NCI-H748 treated with DMSO at 0.1 percent for 48 hours (cell line): ENCODE data around the gene NLGN3.
"Not testable (repeated sequence)": the region's sequence is repeated elsewhere in the genome, so short reads cannot be mapped to it uniquely, and the experiment has no call there.

Experiments used
- DNase-seq: peaks from one replicate; lab custom pipeline; 2025; lab: John Stamatoyannopoulos, UW

NLGN3 gene

DNA sequence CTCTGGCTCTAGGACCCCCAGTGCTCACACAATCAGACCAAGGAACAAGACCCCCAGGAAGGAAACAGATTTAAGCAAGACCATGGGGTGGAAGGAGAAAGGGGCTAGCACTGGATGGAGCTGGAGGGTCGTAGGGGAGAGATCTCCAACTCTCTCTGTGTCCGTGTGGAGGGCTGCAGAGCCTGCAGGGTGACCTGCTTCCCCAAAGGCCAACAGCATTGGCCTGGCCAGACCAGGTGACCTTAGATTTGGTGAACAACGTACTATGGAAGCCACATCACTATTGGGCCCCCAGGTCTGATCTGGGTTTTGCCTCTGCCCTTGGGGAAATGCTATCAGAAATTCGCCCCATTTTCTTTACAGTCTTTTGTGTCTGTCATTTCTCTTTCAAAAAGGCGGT, 26.0 kb downstream of the NLGN3 start:
- no peak for DNase-seq

DNA sequence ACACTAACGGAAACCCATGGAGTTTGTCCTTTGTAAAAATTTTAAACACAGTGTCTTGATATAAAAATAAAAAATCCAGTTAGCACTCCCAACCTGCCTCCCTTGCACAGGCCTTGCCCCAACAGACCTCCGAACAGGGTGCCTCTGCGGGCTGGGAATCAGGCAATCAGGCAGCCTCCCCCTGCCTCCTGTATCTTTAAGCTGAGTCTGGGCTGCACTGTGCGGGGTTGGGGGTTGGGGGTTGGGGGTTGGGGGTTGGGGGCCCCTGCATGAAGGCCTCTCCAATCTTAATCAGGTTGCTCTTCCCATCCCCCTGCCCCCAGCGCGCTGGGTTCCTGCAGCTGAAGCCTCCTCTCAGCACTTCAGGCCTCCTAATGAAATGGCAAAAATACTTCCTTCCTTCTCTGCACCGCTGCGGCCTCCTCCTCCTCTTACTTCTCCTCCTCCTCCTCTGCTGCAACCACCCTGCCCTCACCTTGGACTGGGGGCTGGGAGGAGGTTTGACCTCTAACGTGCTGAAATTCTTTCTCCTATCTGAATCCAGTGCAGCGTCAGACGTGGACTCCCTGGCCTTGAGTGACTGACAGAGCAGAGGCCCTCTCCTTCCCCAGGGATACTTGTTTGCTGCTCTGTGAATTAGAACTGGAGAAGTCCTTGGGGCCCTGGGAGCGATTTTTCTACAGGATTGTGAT, 26.6 kb downstream of the NLGN3 start:
- DNase-seq: no peak

DNA sequence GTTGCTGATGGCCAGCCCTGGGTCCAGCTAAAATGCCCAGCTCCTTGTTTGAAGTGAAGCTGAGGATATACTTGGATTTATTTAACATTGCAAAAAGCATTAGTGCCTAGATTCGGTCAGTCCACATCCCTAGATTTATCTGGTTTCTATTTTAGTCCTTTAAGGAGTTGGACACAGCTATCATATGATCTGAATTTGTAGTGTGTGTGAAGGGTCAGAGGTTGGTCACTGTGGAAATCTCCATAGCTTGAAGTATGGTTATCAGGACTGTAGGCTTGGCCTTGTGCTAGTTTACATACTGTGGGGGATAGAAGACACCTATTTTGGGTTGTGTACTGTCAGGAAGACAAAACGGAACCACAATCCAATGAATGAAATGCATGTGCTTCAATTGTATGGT, 28.8 kb downstream of the NLGN3 start:
- no peak for DNase-seq

DNA sequence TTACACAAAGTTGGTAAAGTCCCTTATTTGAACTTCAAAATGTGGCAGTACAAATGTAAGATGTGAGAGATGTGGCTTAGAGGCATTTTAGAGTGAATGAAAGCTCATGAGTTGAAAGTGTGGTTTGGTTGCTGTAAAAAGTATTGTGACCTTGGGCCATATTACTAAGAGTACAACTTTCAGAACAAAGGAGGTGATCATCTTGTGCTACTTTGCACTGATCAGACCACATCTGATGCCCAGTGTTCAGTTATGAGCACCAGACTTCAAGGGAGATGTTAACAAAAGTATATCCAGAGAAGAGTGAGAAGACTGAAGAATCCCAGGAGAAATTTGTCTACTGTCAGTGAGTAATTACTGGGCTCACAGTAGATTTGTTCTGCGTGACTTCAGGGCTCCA, 30.2 kb downstream of the NLGN3 start:
- no peak for DNase-seq

DNA sequence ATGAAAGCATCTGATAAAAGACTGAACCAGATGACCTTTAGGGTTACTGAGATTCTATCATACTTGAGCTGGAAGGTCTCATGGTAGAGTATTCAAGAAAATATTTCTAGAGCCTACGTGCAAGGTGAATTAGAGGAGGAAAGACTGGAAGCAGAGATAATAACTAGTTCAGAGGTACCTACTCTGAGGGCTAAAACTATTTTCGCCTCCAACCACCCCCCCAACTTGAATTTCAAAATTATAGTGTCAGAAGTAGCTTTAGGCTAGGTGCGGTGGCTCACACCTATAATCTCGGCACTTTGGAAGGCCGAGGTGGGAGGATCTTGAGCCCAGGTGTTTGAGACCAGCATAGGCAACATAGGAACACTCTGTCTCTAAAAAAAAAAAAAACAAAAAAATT, 30.9 kb downstream of the NLGN3 start:
- DNase-seq: no peak

DNA sequence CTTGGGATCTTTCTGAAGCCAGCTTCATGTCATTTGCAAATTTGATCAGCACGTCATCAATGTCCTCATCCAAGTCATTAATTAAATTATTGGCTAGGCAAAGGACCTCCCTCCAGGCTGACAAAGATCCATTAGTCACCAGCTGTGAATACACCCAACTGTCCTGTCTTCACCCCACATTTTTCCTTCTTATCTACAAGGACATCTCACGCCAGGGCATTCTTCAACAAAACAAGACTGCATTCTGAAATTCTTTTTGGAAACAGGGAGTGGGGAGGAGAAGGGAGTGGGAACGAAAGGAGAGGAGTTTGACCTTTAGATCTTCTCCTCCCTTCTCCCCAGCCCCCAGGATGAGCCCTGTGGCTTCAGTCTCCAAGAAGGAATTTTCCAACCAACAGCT, 32.7 kb downstream of the NLGN3 start:
- DNase-seq: no peak

DNA sequence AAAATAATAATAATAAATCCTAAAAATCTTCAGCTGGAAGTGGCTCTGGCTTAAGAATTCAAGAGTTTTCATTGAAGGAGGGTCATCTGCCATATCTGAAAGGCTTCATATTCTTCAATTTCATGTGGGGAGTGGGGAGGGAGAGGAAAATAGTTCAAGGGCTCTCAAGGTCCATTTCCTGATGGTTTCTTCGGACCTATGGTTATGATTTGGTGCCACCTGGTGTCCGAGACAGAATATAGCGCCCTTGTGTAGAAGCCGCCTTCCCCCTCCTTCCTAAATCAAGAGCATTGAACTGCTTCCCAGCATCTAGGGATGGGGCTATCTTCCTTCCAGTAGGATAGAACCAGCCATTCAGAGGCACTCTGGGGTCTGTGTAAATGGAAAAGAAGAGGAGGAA, 34.3 kb downstream of the NLGN3 start:
- peak; percentile 6 for DNase-seq

DNA sequence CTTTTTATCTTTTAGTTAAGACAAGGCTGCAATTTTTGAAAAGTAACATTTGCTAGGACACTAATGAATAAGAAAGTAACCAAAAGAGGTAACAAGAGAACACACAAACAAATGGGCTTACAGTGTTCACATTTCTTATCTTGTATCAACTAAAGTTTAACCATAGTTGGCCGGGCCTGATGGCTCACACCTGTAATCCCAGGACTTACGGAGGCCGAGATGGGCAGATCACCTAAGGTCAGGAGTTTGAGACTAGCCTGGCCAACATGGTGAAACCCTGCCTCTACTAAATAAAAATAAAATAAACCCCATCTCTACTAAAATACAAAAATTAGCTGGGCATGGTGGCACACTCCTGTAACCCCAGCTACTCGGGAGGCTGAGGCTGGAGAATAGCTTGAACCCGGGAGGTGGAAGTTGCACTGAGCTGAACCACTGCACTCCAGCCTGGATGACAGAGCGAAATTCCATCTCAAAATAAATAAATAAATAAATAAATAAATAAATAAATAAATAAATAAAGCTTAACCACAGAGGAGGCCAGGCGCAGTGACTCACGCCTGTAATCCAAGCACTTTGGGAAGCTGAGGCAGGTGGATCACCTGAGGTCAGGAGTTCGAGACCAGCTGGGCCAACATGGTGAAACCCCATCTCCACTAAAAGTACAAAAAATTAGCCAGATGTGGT, 36.1 kb downstream of the NLGN3 start:
- not testable (repeated sequence) for DNase-seq

DNA sequence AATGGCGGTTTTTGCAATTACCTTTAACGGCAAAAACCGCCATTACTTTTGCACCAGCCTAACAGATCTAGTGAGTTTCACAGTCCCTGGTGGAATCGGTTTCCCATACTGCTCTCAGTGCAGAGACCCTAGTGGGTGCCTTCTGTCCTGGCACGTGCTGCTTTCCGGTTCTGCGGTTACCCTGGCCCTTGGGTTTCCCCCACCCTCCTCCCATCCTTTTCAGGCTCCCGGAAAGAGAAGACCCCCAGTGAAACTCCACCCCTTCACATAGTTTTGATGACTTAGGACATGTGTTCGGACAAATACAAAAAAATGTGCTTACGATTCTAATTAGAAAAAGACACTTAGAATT, 36.9 kb downstream of the NLGN3 start:
- DNase-seq: no peak

DNA sequence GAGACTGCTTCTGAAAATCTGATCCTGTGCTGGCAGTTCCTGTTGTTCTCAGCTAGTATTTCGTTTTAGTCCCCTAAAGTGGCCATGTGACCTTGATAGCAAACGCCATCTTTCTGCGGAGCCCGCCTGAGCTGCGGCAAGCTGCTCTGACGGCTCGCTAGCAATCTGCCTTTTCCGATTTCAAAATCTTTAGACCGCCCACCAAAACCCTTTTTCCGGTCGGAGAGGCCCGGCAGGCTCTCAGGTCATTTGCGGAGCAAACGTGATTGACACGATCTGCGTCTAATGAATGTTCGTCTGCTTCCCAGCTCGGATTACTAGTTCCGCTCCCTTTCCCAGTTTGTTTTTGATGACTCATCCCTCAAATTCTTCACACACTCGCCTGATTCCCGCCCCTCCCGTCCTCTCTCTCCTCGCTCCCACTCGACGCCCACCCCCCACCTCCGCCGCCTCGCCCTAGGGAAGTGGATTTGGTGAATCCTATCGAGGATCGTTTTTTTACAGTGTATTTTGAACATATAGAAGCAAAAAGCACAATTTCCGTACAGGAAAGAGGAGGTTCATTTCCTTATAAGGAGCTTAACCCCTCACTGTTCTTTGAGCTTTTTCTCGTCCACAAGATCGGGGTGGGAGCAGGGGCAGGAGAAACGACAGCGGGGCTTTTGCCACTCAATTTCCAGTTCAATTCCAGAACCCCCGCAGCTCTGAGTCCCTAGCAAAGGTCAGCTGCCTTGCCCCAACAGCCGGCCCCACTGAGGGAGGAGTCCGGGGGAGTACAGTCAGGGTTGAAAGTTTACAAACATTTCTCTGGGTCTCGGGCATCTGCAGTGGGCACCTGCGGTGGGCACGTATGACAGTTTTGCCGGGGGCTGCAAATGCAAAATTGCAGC, 37.5 kb downstream of the NLGN3 start:
- DNase-seq: peak; percentile 91

DNA sequence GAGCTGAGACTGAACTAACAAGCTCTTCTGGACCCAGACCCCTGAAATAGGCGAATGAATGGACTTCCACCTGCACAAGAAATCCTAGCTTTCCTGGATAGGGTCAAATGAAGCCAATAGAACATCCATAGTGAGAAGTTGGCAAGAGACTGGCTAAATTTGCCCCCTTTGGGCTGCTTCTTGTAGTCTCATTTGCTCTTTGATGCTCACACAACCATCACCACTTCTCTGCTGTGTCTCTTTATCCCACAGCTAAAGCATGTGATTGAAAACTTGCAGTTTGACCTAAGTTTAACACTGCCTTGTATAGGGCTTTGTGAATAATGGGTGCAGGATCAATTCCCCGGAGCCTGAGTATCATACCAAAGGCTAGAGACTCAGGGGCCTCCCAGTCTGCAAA, 38.2 kb downstream of the NLGN3 start:
- DNase-seq: no peak

DNA sequence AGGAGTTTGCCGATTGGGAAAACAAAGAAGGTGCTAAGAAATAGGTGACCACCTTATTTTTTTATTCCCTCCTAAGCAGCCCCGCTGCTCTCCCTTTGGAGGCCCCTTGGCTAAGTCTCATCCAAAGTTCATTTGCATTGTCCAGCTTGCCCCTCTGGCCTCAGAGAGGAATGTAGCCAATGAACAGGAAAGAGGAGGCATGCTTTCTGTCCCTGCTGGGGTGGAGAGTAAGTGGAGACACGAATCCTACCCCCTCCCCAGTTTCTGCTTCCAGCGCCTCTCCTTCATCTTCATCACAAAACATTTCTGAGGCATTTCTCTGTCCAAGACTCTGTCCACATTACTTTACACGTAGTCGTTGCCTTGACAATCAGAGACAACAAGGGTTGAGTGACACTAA, 38.7 kb downstream of the NLGN3 start:
- DNase-seq: no peak

DNA sequence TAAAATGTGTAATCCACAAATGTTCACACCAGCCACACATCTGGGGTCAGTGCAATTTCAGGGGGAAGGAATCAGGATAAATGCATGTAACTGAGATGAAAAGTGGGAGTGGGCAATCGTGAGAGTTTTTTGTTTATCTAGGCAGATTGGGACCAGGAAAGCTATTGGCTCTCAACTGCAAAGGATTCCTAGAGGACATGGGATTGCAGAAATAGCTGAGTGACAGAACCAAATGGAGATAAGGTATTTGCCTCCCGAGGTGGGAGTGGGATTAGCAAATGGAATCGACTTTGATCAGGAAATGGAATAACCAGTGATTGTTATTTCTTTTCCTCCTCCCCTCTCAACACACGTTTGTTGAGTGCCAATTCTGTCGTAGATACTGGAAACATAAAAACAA, 39.5 kb downstream of the NLGN3 start:
- DNase-seq: no peak

DNA sequence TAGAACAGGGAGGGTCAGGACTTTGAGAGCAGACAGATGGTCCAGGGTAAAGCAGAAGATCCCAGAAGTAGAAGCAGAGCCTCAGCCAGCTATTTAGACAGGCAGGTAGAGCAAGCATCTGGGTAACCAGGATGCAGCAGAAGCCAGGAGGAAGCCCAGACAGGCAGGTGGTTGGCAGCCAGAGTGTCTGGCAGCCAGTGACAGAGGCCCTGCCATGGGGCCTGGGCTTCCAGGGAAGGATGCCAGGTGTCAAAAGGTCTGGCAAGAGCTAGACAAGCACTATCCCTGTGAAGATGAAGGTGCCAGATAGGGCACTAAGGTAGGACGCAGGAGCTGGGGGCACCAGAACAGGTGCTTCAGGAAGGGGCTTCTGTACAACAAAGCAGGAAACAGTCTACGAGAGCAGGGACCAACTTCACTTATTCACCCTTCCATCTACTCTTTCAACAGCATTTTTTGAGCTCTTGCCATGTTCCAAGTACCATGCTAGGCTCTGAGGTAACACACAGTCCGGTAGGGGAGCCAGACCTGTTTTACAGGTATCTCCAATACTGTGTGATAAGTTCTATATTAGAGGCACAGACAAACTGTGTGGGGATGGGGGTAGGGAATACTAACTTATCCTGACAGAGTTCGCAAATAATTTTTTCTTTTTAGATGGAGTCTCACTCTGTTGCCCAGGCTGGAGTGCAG, 40.3 kb downstream of the NLGN3 start:
- no peak for DNase-seq

DNA sequence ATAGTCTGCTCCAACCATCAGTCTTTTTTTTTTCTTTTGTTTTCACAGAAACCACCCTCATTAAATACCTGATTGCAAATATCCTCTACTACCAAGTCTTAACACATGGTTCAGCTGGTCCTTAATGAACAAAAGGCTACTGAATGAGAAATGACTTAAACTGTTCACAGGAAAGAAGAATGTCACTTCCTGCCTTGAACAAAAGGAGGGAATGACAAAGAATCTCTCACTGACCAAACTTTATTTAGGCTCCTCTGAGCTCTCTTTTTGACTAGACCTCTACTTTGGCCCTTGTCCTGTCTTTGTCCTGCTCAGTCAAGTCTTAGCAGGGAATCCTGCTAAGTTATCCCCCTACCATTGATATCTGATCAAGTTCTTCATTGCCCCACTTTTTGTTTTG, 46.6 kb downstream of the NLGN3 start:
- no peak for DNase-seq

DNA sequence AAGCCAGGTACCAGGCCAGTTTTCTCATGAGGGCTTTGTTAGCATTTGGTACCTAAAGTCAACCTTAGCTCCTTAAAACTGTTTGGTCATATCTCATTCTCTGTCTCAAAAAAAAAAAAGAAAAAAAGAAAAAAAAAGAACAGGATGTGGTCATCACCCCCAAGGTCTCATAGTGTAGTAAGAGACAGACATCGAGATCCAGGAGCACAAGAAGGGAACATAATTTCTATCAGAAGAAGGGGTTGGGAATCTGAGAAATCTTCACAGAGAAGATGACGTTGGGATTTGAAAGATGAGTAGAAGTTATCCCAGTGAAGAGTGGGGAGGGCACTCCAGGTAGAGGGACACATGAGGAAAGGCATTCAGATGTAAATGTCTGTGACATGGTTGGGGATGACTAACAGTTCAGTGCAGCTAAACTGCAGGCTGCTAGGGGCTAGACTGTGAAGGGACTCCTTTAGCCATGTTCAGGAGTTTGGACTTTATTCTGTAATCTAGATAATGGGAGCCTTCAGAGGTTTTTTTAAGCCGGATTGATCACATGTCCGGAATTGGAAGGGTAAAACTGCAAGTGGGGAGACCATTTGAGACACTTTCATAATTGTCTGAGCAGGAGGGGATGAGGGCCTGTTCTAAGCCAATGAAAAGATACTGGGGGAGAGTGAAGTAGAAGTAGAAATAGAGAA, 51.5 kb downstream of the NLGN3 start:
- DNase-seq: no peak

DNA sequence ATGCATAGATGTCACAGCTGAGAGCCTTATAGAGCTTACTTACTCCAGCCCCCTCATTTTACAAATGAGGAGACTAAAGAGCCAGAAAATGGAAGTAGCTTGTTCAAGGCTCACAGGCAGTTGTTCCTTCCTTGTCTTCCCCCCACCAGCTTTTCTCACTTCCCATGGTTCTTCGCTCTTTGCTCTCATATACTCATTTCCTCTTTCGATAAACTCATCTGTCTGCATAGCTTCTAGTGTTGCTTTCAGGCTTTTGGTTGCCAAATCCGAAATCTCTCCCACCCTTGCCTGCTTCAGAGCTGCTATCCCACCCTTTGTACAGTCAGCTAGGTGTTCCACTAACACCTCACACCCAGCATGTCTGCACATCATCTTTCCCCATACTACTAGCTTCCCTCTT, 53.4 kb downstream of the NLGN3 start:
- no peak for DNase-seq

DNA sequence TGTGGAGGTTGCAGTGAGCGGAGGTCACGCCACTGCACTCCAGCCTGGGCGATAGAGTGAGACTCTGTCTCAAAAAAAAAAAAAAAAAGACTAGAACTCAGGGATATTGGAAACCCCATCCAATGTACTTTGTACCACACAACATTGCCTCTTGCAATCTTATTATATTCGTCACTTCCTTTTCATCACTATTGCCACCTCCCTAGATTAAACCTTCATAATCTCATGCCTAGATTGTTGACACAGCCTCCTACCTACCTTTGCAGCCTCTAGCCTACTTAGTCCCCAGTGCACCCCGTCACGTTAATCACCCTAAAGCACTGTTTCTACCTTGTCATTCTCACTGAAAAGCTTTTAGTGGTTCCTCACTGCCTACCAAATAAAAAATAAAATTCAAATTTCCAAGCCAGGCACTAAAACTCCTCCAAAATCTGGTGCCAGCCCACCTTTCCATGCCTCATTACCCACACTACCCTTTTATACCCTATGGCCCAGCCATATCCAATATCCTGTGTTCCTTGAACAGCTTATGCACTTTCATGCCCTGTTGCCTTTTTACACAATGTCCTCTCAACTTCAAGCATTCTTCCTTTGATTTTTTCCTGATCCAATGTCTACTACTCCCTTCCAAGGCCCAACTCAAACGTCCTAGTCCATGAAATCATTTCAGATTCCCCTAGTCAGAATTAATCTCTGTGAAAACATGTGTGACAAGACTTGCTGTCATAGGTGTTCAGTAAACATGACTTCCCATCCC, 54.8 kb downstream of the NLGN3 start:
- DNase-seq: no peak

DNA sequence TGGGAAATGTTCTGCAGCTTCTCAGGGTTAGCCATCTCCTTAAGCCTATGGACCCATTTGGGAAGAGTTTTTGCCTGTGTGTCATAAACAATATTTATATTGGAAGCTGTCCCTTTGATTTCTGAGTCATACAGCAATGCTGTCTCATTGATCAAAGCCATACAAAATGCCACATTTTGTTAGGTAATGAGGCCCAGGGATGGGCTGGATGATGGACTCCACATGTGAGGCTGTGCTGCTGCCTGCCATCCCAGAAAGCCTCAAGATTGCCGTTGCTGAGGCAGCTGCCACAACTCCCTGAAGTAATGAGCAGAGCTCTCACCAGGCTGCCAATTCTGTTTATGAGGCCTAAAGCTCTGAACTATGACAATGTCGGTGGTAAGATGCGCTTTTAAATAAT, 66.2 kb downstream of the NLGN3 start:
- no peak for DNase-seq

DNA sequence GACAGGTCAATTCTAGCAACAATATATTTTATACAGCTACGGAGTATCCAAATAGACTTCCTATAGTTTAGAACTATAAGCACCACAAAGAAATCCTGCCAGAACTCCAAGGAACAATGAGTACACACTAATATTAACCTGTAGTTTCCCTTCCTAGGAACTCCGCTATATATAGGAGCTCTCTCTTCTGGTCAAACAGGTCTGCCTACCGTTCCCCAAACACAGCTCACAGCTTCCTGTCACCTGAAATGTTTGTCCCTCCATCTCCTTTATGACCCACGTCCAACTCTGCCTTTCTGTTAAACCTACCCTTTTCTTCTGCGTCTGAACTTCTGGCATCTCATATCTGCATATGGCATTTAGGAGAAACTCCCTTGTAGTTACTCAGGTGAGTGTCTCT, 67.9 kb downstream of the NLGN3 start:
- no peak for DNase-seq

DNA sequence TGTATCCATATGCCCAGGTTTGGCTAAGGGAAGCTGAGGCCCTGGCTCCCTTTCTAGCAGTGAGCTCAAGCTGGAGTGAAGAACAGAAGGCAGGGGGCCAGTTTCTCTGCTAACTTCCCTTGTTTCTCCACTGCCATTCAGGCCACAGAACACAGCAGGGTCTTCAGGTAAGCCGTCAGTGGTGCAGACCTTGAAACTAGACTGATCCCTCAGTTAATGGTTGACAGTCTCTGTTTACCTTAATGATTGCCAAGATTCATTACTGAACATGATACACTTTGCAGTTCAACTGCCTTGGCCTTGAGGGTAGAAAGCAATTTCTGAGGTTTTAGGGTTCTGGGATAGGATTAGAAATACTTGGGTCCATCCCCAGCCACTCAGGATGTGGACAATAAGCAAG, 69.5 kb downstream of the NLGN3 start:
- DNase-seq: no peak
